Prostate gland (tissue), 2 donors: ENCODE measurements around the gene MRPS27.

ENCODE experiments used
- CTCF ChIP-seq, 4 experiments: fragments of 200-600 bp in 2 of 4; fragments of 450-650 bp in 2 of 4; sonication (generic) in 2 of 4; IDR thresholded peaks; 1 replicate in 3 of 4; 2 replicates in 1 of 4; pipeline ENCODE4 v1.5.1; 2016 to 2019; ENCODE audit warnings: antibody characterized with exemption in 4 of 4, mild to moderate bottlenecking in 2 of 4, moderate library complexity in 2 of 4
- POLR2A ChIP-seq: fragments of 450-650 bp; IDR thresholded peaks from one replicate; pipeline ENCODE4 v1.6.1; 2016; ENCODE audit warnings: antibody characterized with exemption, mild to moderate bottlenecking
- POLR2AphosphoS5 ChIP-seq: sonication (generic); formaldehyde crosslinking; IDR thresholded peaks from one replicate; pipeline ENCODE4 v1.6.1; 2017; ENCODE audit warnings: antibody characterized with exemption

GRCh38 chr5:72353046-72353445 is 33.0 kb upstream of the MRPS27 start:
- no peak for TF ChIP-seq CTCF (IDR thresholded peaks at IDR 0.05)
- no peak for TF ChIP-seq POLR2A
- no peak for TF ChIP-seq POLR2AphosphoS5
